ENCODE results near the gene TNS2. TPM values are rescaled to one million over a fixed set of nuclear protein-coding genes. Genes with fewer than 3 reads are reported as not detected.
A peak's percentile ranks its signal among the peaks of the same experiment; 100 is the strongest.

TNS2 gene
- total and polyA plus RNA-seq, 2 experiments from 2014 or later, result 1.8 to 6.9 TPM

GRCh38 chr12:53068811-53069585 lies 19.1 kb downstream of the TNS2 start:
- Histone ChIP-seq H3F3A (replicated peaks; ENCODE audit: low read depth) (no peaks in the 10 kb centered on the region), H3K36me3 (ENCODE audit: insufficient read depth) (no peaks in the 10 kb centered on the region; the same call in 1 of the 2 replicates), H3K27ac (ENCODE audit: low read depth) (no peak overlapping the region), H3K4me2 (no peak overlapping the region), H3K4me1 (ENCODE audit: insufficient read depth) (peaks cover 23% of the 10 kb centered on the region), H3K79me2 (replicated peaks; ENCODE audit: insufficient read depth) (no peaks in the 10 kb centered on the region), H3K9me2 (ENCODE audit: insufficient read depth) (no peaks in the 10 kb centered on the region), H3K27me3 (ENCODE audit: insufficient read depth) (0 out of 2 replicates have a peak, but pooled peaks cover 3% of the 10 kb centered on the region), H4K20me1 (replicated peaks; ENCODE audit: insufficient read depth) (no peaks in the 10 kb centered on the region), H3K4me3 (no peak overlapping the region), H2AFZ (no peak overlapping the region)
- peaks cover 48% of the 10 kb centered on the region for H3K4me1 Mint-ChIP-seq
- H3K9me3 Mint-ChIP-seq, result no peaks in the 10 kb centered on the region
- ATAC-seq, result peak; percentile 8; the same call in 2 of the 3 replicates
- no peak overlapping the region for H3K27ac Mint-ChIP-seq
- H3K27me3 Mint-ChIP-seq (ENCODE audit: insufficient read depth, low read depth, poor library complexity), result peaks cover 18% of the 10 kb centered on the region
- no peak overlapping the region; the same call in 2 of the 3 replicates for H3K4me3 Mint-ChIP-seq
- no peak for DNase-seq (ENCODE audit: low spot score)
- peaks cover 8% of the 10 kb centered on the region for H3K36me3 Mint-ChIP-seq (ENCODE audit: low read depth)
- TF ChIP-seq NANOG (IDR thresholded peaks at IDR 0.05; ENCODE audit: borderline replicate concordance) (no peak), ZNF331 (CRISPR knock-in tag; IDR thresholded peaks at IDR 0.05; ENCODE audit: low read depth) (no peak), EZH2 (IDR thresholded peaks at IDR 0.05; ENCODE audit: low read depth, unreplicated experiment) (no peak), ZNF462 (CRISPR knock-in tag; IDR thresholded peaks at IDR 0.05) (no peak), ZNF114 (CRISPR knock-in tag; IDR thresholded peaks at IDR 0.05) (no peak), EZH2phosphoT487 (IDR thresholded peaks at IDR 0.05; ENCODE audit: unreplicated experiment) (no peak), JUNB (IDR thresholded peaks at IDR 0.05; ENCODE audit: unreplicated experiment) (no peak), CREB1 (CRISPR knock-in tag; IDR thresholded peaks at IDR 0.05; ENCODE audit: low read depth) (no peak), STAT1 (IDR thresholded peaks at IDR 0.05; ENCODE audit: unreplicated experiment) (no peak), CTCF (conservative IDR thresholded peaks at IDR 0.05; ENCODE audit: low read depth in 2 of 2) (no peak), ETS1 (IDR thresholded peaks at IDR 0.05) (no peak), POLR2AphosphoS5 (IDR thresholded peaks at IDR 0.05; ENCODE audit: low read depth) (no peak)
- TF ChIP-seq, protein P1, sequence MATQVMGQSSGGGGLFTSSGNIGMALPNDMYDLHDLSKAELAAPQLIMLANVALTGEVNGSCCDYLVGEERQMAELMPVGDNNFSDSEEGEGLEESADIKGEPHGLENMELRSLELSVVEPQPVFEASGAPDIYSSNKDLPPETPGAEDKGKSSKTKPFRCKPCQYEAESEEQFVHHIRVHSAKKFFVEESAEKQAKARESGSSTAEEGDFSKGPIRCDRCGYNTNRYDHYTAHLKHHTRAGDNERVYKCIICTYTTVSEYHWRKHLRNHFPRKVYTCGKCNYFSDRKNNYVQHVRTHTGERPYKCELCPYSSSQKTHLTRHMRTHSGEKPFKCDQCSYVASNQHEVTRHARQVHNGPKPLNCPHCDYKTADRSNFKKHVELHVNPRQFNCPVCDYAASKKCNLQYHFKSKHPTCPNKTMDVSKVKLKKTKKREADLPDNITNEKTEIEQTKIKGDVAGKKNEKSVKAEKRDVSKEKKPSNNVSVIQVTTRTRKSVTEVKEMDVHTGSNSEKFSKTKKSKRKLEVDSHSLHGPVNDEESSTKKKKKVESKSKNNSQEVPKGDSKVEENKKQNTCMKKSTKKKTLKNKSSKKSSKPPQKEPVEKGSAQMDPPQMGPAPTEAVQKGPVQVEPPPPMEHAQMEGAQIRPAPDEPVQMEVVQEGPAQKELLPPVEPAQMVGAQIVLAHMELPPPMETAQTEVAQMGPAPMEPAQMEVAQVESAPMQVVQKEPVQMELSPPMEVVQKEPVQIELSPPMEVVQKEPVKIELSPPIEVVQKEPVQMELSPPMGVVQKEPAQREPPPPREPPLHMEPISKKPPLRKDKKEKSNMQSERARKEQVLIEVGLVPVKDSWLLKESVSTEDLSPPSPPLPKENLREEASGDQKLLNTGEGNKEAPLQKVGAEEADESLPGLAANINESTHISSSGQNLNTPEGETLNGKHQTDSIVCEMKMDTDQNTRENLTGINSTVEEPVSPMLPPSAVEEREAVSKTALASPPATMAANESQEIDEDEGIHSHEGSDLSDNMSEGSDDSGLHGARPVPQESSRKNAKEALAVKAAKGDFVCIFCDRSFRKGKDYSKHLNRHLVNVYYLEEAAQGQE (IDR thresholded peaks at IDR 0.05; ENCODE audit: unreplicated experiment), result no peak

All from GM23338 (cell line).